ENCODE results near the gene MRPL49. TPM values are rescaled to one million over a fixed set of nuclear protein-coding genes. Genes with fewer than 3 reads are reported as not detected.

MRPL49 gene
- total RNA-seq (2012; rRNA removed) = 27.5 and 35.7 TPM in 2 replicates

GRCh38 chr11:65121865-65122696 lies at the start of gene MRPL49, which contains the start of gene FAU:
Gene MRPL49 (plus strand): TSS chr11:65122321. CDS start chr11:65122347, 26 bp downstream.
Gene FAU (minus strand): TSS chr11:65122134. CDS start chr11:65121813, 321 bp downstream.
- peaks cover 57% of the 10 kb centered on the region for H3K36me3 ChIP-seq (ENCODE audit: insufficient read depth, low read length)
- peak within 1 kb of the TSS; percentile 85 for H3K4me2 ChIP-seq (ENCODE audit: low read length)
- H3K4me1 ChIP-seq (ENCODE audit: control insufficient read depth, insufficient read depth, low read length) = peaks cover 13% of the 10 kb centered on the region
- H3K9me3 ChIP-seq (replicated peaks; ENCODE audit: low read length) = no peaks in the 10 kb centered on the region
- H3K27me3 ChIP-seq (ENCODE audit: control insufficient read depth, insufficient read depth, low read length) = no peaks in the 10 kb centered on the region
- peak within 1 kb of the TSS; percentile 95 for H3K4me3 ChIP-seq (ENCODE audit: low read length)
- H3K9ac ChIP-seq (ENCODE audit: low read depth, low read length) = peak within 1 kb of the TSS; percentile 97

GRCh38 chr11:65072631-65072966 lies 49.5 kb upstream of the MRPL49 start:
- H3K36me3 ChIP-seq (ENCODE audit: insufficient read depth, low read length) = no peaks in the 10 kb centered on the region
- H3K9me3 ChIP-seq (replicated peaks; ENCODE audit: low read length) = no peaks in the 10 kb centered on the region
- no peaks in the 10 kb centered on the region for H3K27me3 ChIP-seq (ENCODE audit: control insufficient read depth, insufficient read depth, low read length)
- no peak overlapping the region for H3K4me3 ChIP-seq (ENCODE audit: low read length)
- no peaks in the 10 kb centered on the region for H3K4me1 ChIP-seq (ENCODE audit: control insufficient read depth, insufficient read depth, low read length)
- H3K4me2 ChIP-seq (ENCODE audit: low read length) = no peak overlapping the region
- no peak overlapping the region for H3K9ac ChIP-seq (ENCODE audit: low read depth, low read length)

DNA sequence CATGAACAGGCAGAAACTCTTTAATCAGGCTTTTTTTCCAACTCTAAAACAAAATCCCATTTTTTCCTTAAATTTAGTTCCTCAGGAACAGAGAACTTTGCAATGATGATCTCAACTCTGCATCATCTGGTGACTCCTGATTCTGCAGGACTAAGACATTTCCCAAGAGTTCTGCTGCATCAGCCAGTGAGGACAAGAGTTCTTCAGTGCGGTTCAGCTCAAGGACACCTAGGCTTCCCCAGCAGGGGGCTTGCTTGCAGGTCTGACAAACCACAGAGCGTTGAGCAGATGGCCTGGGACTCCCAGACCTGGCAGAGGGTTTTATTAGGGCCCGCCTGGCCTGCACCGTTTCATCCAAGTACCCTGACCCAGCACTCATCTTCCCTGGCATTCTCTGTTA lies 44.7 kb upstream of the MRPL49 start:
- Histone ChIP-seq H3K36me3 (ENCODE audit: insufficient read depth, low read length) (peaks cover 10% of the 10 kb centered on the region), H3K9me3 (replicated peaks; ENCODE audit: low read length) (no peaks in the 10 kb centered on the region), H3K9ac (ENCODE audit: low read depth, low read length) (no peak overlapping the region), H3K4me1 (ENCODE audit: control insufficient read depth, insufficient read depth, low read length) (no peaks in the 10 kb centered on the region), H3K27me3 (ENCODE audit: control insufficient read depth, insufficient read depth, low read length) (no peaks in the 10 kb centered on the region), H3K4me2 (ENCODE audit: low read length) (no peak overlapping the region), H3K4me3 (ENCODE audit: low read length) (no peak overlapping the region)

GRCh38 chr11:65078151-65078550 lies 44.0 kb upstream of the MRPL49 start:
- no peaks in the 10 kb centered on the region for H3K27me3 ChIP-seq (ENCODE audit: control insufficient read depth, insufficient read depth, low read length)
- H3K36me3 ChIP-seq (ENCODE audit: insufficient read depth, low read length) = peaks cover 10% of the 10 kb centered on the region
- H3K4me3 ChIP-seq (ENCODE audit: low read length) = no peak overlapping the region
- no peaks in the 10 kb centered on the region for H3K9me3 ChIP-seq (replicated peaks; ENCODE audit: low read length)
- no peak overlapping the region for H3K9ac ChIP-seq (ENCODE audit: low read depth, low read length)
- H3K4me2 ChIP-seq (ENCODE audit: low read length) = no peak overlapping the region
- H3K4me1 ChIP-seq (ENCODE audit: control insufficient read depth, insufficient read depth, low read length) = peaks cover 7% of the 10 kb centered on the region

DNA sequence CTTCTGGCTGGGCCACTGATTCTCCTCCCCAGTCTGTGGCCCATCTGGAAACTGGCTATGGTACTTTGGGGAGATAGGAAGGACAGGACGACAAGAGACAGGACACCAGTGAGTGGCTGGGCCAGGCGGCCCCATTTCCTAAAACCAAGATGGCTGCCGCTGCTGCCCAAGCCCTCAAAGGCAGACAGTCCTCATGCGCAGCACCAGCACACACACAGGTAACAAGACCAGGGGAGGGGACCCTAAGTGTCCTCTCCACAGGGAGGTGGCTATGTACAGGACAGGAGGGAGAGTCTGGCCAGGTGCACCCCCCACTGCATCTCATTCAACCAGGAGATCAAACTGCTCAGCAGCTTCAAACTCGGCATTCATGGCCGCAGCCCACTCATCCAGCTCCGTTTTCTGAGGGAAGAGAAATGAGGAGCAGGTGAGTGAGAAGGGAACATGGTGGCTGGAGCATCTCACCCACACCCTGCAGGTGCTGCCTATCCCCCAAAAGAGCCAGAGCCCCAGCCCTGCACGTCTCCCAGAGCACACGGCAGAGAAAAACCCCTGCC lies 43.3 kb upstream of the MRPL49 start:
- Histone ChIP-seq H3K27me3 (ENCODE audit: control insufficient read depth, insufficient read depth, low read length) (no peaks in the 10 kb centered on the region), H3K4me1 (ENCODE audit: control insufficient read depth, insufficient read depth, low read length) (peaks cover 10% of the 10 kb centered on the region), H3K9ac (ENCODE audit: low read depth, low read length) (no peak overlapping the region), H3K9me3 (replicated peaks; ENCODE audit: low read length) (no peaks in the 10 kb centered on the region), H3K4me2 (ENCODE audit: low read length) (no peak overlapping the region), H3K36me3 (ENCODE audit: insufficient read depth, low read length) (peaks cover 10% of the 10 kb centered on the region), H3K4me3 (ENCODE audit: low read length) (no peak overlapping the region)

GRCh38 chr11:65083134-65083833 lies 38.8 kb upstream of the MRPL49 start:
- H3K9ac ChIP-seq (ENCODE audit: low read depth, low read length) = peak overlapping the region; percentile 87
- H3K9me3 ChIP-seq (replicated peaks; ENCODE audit: low read length) = no peaks in the 10 kb centered on the region
- peaks cover 42% of the 10 kb centered on the region for H3K36me3 ChIP-seq (ENCODE audit: insufficient read depth, low read length)
- H3K4me1 ChIP-seq (ENCODE audit: control insufficient read depth, insufficient read depth, low read length) = peaks cover 21% of the 10 kb centered on the region
- peak overlapping the region; percentile 79 for H3K4me3 ChIP-seq (ENCODE audit: low read length)
- H3K27me3 ChIP-seq (ENCODE audit: control insufficient read depth, insufficient read depth, low read length) = no peaks in the 10 kb centered on the region
- H3K4me2 ChIP-seq (ENCODE audit: low read length) = peak overlapping the region; percentile 91

- Histone ChIP-seq H3K4me2 (ENCODE audit: low read length) (peak within 1 kb of the TSS; percentile 91), H3K9me3 (replicated peaks; ENCODE audit: low read length) (no peaks in the 10 kb centered on the region), H3K4me1 (ENCODE audit: control insufficient read depth, insufficient read depth, low read length) (peaks cover 21% of the 10 kb centered on the region), H3K4me3 (ENCODE audit: low read length) (peak within 1 kb of the TSS; percentile 79), H3K27me3 (ENCODE audit: control insufficient read depth, insufficient read depth, low read length) (no peaks in the 10 kb centered on the region), H3K36me3 (ENCODE audit: insufficient read depth, low read length) (peaks cover 43% of the 10 kb centered on the region), H3K9ac (ENCODE audit: low read depth, low read length) (peak within 1 kb of the TSS; percentile 87)
These were observed 38.1 kb upstream of the MRPL49 start, which contains the start of the genes CDCA5 and ZFPL1 for GRCh38 chr11:65083834-65084597. Gene CDCA5 (minus strand): TSS chr11:65084040. CDS start chr11:65083978, 62 bp downstream. Gene ZFPL1 (plus strand): TSS chr11:65084222. CDS start chr11:65084699, 477 bp downstream.

DNA sequence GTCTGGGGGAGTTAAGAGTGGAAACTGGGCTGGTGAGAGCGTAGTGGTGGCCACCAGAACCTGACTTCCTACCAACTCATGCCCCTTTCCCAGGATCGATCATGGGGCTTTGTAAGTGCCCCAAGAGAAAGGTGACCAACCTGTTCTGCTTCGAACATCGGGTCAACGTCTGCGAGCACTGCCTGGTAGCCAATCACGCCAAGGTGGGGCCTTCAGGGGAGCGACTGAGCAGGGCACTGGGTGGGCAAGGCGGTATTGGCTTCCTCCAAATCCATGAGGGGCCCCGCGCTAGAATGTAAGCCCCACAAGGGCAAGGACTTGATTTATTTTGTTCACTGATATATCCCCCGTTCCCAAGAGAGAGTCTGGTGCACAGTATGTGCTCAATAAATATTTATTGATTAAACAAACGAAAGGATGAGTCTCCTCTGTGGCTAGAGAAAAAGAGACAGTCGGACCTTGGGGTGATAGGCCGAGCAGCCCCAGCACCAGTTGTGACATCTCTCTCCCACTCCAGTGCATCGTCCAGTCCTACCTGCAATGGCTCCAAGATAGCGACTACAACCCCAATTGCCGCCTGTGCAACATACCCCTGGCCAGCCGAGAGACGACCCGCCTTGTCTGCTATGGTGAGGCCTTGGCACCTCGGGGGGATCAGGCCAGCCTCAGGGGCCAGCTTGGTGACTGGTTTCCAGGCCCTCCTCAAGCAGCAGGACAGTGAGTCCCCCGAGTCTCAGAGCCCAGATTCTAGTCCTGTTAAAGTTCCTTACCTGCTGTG lies 37.3 kb upstream of the MRPL49 start:
- Histone ChIP-seq H3K4me1 (ENCODE audit: control insufficient read depth, insufficient read depth, low read length) (peaks cover 21% of the 10 kb centered on the region), H3K36me3 (ENCODE audit: insufficient read depth, low read length) (peaks cover 47% of the 10 kb centered on the region), H3K4me3 (ENCODE audit: low read length) (peak overlapping the region; percentile 79), H3K4me2 (ENCODE audit: low read length) (peak overlapping the region; percentile 85), H3K9me3 (replicated peaks; ENCODE audit: low read length) (no peaks in the 10 kb centered on the region), H3K27me3 (ENCODE audit: control insufficient read depth, insufficient read depth, low read length) (no peaks in the 10 kb centered on the region), H3K9ac (ENCODE audit: low read depth, low read length) (peak overlapping the region; percentile 87)

- Histone ChIP-seq H3K4me2 (ENCODE audit: low read length) (peak overlapping the region; percentile 85), H3K9me3 (replicated peaks; ENCODE audit: low read length) (no peaks in the 10 kb centered on the region), H3K4me1 (ENCODE audit: control insufficient read depth, insufficient read depth, low read length) (peaks cover 21% of the 10 kb centered on the region), H3K9ac (ENCODE audit: low read depth, low read length) (peak overlapping the region; percentile 87), H3K36me3 (ENCODE audit: insufficient read depth, low read length) (peaks cover 48% of the 10 kb centered on the region), H3K27me3 (ENCODE audit: control insufficient read depth, insufficient read depth, low read length) (no peaks in the 10 kb centered on the region), H3K4me3 (ENCODE audit: low read length) (peak overlapping the region; percentile 79)
These were observed 36.7 kb upstream of the MRPL49 start for GRCh38 chr11:65085446-65085845.

DNA sequence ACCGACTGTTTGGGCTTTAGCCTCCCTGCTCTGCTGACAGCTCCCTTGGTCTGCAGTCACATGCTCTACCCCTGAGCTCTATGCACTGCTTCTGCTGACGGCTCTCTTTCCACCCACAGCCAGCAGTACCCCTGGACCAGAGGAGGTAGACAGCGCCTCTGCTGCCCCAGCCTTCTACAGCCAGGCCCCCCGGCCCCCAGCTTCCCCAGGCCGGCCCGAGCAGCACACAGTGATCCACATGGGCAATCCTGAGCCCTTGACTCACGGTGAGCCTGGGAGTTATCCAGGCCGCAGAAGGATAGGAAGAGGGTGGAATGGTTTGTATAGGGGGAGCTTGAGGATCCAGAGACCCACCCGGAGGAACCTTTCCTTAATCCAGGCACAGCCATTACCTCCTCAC lies 35.3 kb upstream of the MRPL49 start:
- Histone ChIP-seq H3K9me3 (replicated peaks; ENCODE audit: low read length) (no peaks in the 10 kb centered on the region), H3K36me3 (ENCODE audit: insufficient read depth, low read length) (peaks cover 48% of the 10 kb centered on the region), H3K9ac (ENCODE audit: low read depth, low read length) (no peak overlapping the region), H3K4me1 (ENCODE audit: control insufficient read depth, insufficient read depth, low read length) (peaks cover 21% of the 10 kb centered on the region), H3K4me2 (ENCODE audit: low read length) (no peak overlapping the region), H3K27me3 (ENCODE audit: control insufficient read depth, insufficient read depth, low read length) (no peaks in the 10 kb centered on the region), H3K4me3 (ENCODE audit: low read length) (no peak overlapping the region)

Data from skeletal muscle satellite cell (primary cell).